HEK293T (cell line): ENCODE measurements around the gene USP10.

ENCODE experiments used
- ARNT ChIP-seq: fragments of 450-650 bp; IDR thresholded peaks from 2 replicates; pipeline ENCODE4 v1.6.1; 2017; ENCODE audit warnings: mild to moderate bottlenecking
- BHLHE40 ChIP-seq: fragments of 450-650 bp; IDR thresholded peaks from 2 replicates; pipeline ENCODE4 v1.6.1; 2016; ENCODE audit warnings: mild to moderate bottlenecking, moderate library complexity, borderline replicate concordance
- FOXK2 ChIP-seq: fragments of 450-650 bp; IDR thresholded peaks from 2 replicates; pipeline ENCODE4 v1.6.1; 2016; ENCODE audit warnings: mild to moderate bottlenecking
- FOXM1 ChIP-seq: fragments of 450-650 bp; IDR thresholded peaks from 2 replicates; pipeline ENCODE4 v1.6.1; 2017; ENCODE audit warnings: mild to moderate bottlenecking, borderline replicate concordance
- L3MBTL2 ChIP-seq: fragments of 450-650 bp; conservative IDR thresholded peaks from 2 replicates; pipeline ENCODE4 v1.6.1; 2016; ENCODE audit warnings: mild to moderate bottlenecking
- PKNOX1 ChIP-seq: fragments of 450-650 bp; IDR thresholded peaks from 2 replicates; pipeline ENCODE4 v1.6.1; 2016
- SP1 ChIP-seq: fragments of 450-650 bp; IDR thresholded peaks from 2 replicates; pipeline ENCODE4 v1.6.1; 2017
- SUZ12 ChIP-seq: fragments of 450-650 bp; IDR thresholded peaks from 2 replicates; pipeline ENCODE4 v1.6.1; 2016; ENCODE audit warnings: mild to moderate bottlenecking

- TF ChIP-seq ARNT (no peak), SUZ12 (no peak), L3MBTL2 (no peak), PKNOX1 (no peak), SP1 (no peak), FOXM1 (no peak), FOXK2 (no peak), BHLHE40 (no peak)
Measured at GRCh38 chr16:84816023-84816422, 116.2 kb downstream of the USP10 start.
